AG04449 (cell line): ENCODE data around the gene PTPN2.
"Not testable (repeated sequence)": the region's sequence is repeated elsewhere in the genome, so short reads cannot be mapped to it uniquely, and the experiment has no call there.

Experiments
- CTCF ChIA-PET: fragments of 350-600 bp; formaldehyde crosslinking; extraction: SDS; loops from one replicate; lab custom pipeline; 2021; ENCODE audit warnings: antibody characterized with exemption; lab: Yijun Ruan, JAX
- POLR2A ChIA-PET: fragments of 400-600, 350-600 bp; formaldehyde crosslinking; extraction: SDS; loops from one replicate; lab custom pipeline; 2020; ENCODE audit warnings: antibody characterized with exemption, inconsistent platforms; lab: Yijun Ruan, JAX
- DNase-seq: peaks from one replicate; pipeline ENCODE4 v3.0.0-alpha.2; 2010; ENCODE audit warnings: low read depth, low spot score
- H3K4me3 ChIP-seq: 2 replicates; pipeline ENCODE4 v1.5.1; 2011; ENCODE audit warnings: low read depth, mild to moderate bottlenecking, control low read depth, low read length
- TF ChIP-seq, protein P1 (sequence below): IDR thresholded peaks from one replicate; pipeline ENCODE4 v1.5.1; 2011; ENCODE audit warnings: mild to moderate bottlenecking, moderate library complexity, low read length, control low read depth, inconsistent platforms; ENCODE audit not compliant: insufficient read depth; ENCODE audit errors: missing control alignments

The PTPN2 gene

DNA sequence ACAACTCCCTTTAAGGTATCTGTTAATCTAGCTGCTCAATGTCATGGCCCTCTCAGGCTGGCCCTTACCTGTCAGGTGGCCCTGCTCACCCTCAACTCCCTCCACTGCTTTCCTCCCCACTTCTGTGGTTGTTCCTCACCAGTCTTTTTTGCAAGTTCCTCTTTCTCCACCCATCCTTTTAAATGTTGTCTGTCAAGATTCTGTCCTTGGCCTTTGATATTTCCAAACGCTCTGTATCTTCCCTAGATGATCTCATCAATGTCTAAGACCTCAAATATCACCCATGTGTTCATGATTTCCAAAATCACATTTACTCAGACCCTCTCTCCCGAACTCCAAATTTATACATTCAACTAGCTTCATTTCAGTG lies 3.5 kb downstream of the PTPN2 start:
- POLR2A ChIA-PET, result no interaction called here
- CTCF ChIA-PET, result interaction anchor here (2.2 to 15.7 kb wide), 3 partner anchors 10 to 137 kb away, joined by 8 to 324 read pairs (median 48); no protein-coding TSS in a partner anchor

DNA sequence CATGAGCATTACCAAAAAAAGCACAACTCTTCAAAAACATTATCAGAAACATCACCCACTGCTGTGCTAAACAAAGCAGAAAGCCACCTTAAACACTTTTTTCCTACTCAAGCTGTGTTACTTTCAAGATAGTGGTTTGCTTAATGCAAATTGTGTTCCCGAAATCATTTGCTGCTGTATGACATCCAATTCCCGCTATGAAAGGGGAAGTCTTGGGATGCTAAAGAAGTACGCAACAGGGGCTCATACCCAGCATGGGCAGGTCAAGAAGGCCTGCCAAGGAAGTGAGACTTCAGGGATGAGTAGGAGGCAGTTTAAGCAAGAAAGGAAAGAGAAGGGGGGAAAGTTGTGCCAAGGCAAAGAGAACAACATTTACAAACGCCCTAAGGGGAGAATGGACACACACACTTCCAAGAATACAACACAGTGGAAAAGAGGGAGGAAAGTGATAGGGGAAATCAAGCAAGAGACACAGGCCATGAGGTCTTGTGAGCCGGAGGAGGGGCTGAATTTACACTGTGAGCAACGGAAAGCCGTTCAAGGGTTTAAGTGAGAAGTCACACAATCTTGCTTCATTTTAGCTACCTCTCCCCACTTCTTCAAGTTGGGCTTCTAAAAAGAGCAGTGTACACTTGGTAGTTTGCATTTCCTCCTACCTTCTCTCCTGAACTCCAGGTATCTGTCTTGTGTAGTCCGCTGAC lies 4.0 kb downstream of the PTPN2 start:
- H3K4me3 ChIP-seq, result no peak overlapping the region
- ChIA-PET POLR2A (no interaction called here), CTCF (interaction anchor here (2.2 to 15.7 kb wide), 3 partner anchors 11 to 137 kb away, joined by 8 to 324 read pairs (median 48); no protein-coding TSS in a partner anchor)
- DNase-seq, result no peak
- TF ChIP-seq, protein P1, sequence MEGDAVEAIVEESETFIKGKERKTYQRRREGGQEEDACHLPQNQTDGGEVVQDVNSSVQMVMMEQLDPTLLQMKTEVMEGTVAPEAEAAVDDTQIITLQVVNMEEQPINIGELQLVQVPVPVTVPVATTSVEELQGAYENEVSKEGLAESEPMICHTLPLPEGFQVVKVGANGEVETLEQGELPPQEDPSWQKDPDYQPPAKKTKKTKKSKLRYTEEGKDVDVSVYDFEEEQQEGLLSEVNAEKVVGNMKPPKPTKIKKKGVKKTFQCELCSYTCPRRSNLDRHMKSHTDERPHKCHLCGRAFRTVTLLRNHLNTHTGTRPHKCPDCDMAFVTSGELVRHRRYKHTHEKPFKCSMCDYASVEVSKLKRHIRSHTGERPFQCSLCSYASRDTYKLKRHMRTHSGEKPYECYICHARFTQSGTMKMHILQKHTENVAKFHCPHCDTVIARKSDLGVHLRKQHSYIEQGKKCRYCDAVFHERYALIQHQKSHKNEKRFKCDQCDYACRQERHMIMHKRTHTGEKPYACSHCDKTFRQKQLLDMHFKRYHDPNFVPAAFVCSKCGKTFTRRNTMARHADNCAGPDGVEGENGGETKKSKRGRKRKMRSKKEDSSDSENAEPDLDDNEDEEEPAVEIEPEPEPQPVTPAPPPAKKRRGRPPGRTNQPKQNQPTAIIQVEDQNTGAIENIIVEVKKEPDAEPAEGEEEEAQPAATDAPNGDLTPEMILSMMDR, result no peak

More for the DNA sequence above, 3.5 kb downstream of the PTPN2 start:
- no peak for DNase-seq
- no peak overlapping the region for H3K4me3 ChIP-seq
- TF ChIP-seq, protein P1, result no peak

- H3K4me3 ChIP-seq, DNase-seq, CTCF ChIA-PET, POLR2A ChIA-PET: not testable (repeated sequence)
Measured at GRCh38 chr18:12874992-12875391, 9.0 kb downstream of the PTPN2 start.

- H3K4me3 ChIP-seq, DNase-seq, CTCF ChIA-PET, POLR2A ChIA-PET: not testable (repeated sequence)
Measured at GRCh38 chr18:12873961-12874567, 10.0 kb downstream of the PTPN2 start.

GRCh38 chr18:12872408-12872807 lies 11.6 kb downstream of the PTPN2 start:
- TF ChIP-seq, protein P1, result no peak
- DNase-seq, result no peak
- CTCF ChIA-PET, result no interaction called here
- no peak overlapping the region for H3K4me3 ChIP-seq
- POLR2A ChIA-PET, result no interaction called here

GRCh38 chr18:12868576-12868975 lies 15.5 kb downstream of the PTPN2 start:
- TF ChIP-seq, protein P1, result no peak
- POLR2A ChIA-PET, result interaction anchor here (0.8 kb wide), 1 partner anchor 15 kb away, joined by 5 read pairs; the partner anchor contains the start of gene PTPN2

DNA sequence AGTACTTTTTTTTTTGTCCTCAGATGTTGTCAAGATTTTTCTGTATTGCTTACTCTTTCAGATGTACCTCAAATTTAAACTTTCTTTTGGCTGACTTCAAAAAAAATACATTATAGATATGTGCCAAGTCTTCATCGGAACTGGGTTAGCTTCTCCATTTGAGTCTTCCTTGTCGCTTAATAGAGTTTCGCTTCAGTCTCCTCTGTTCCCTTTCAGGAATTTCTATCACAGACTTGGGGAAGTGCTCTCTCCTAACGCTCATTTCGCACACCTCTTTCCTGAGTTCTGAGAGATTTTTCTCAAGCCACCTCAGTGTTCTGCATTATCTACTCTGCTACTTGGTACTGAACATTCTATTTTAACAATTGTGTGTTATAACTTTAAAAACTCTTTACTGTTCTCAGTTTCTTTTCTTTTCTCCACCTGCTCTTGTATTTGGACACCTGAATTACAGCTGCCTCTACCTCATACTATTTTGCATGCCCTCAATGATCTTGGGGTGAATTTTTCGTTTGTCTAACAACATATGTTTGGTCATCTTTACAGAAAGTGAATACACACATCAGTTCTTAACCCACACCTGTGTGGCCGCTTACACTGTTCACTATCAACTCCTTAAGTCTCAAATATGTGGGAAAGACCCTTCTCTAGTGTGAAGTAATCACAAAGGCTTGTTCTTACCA lies 16.5 kb downstream of the PTPN2 start:
- POLR2A ChIA-PET, result interaction anchor here (0.8 kb wide), 1 partner anchor 16 kb away, joined by 5 read pairs; the partner anchor contains the start of gene PTPN2
- CTCF ChIA-PET, result interaction anchor here (1.0 kb wide), 1 partner anchor 68 kb away, joined by 3 read pairs; no protein-coding TSS in a partner anchor
- TF ChIP-seq, protein P1, result no peak
- DNase-seq, result no peak
- no peak overlapping the region for H3K4me3 ChIP-seq

More at GRCh38 chr18:12868576-12868975, 15.5 kb downstream of the PTPN2 start:
- CTCF ChIA-PET, result interaction anchor here (1.3 kb wide), 1 partner anchor 13 kb away, joined by 3 read pairs; no protein-coding TSS in a partner anchor
- no peak for DNase-seq
- H3K4me3 ChIP-seq, result no peak overlapping the region
